H1 (cell line): ENCODE results near the gene GRAMD4. TPM values are rescaled to one million over a fixed set of nuclear protein-coding genes. Genes with fewer than 3 reads are reported as not detected.

Experiments used
- CTCF ChIA-PET: fragments of 300-600 bp; sonication (Branson Sonifier 250); formaldehyde crosslinking; loops from one replicate; lab custom pipeline; 2021; ENCODE audit not compliant: partially characterized antibody; lab: Charles Lee
- POLR2A ChIA-PET: fragments of 300-600 bp; sonication (Branson Sonifier 250); formaldehyde crosslinking; loops from one replicate; lab custom pipeline; 2021; ENCODE audit warnings: inconsistent platforms; ENCODE audit not compliant: partially characterized antibody; lab: Charles Lee
- DNase-seq, 2 experiments: peaks; one replicate each; pipeline versions ENCODE4 v3.0.0 to v3.0.0-alpha.2; 2010 to 2022; ENCODE audit warnings: low spot score in 2 of 2, low read depth in 1 of 2, mixed read lengths in 1 of 2
- FAIRE-seq: peaks from 2 replicates; lab custom pipeline; 2011; peaks lifted over from hg19 to GRCh38; lab: Jason Lieb, UNC
- H2AFZ ChIP-seq: 2 replicates; pipeline ENCODE4 v1.8.1; 2012; ENCODE audit warnings: low read length, inconsistent platforms
- H2AK5ac ChIP-seq: 2 replicates; pipeline ENCODE4 v1.6.1; 2013; ENCODE audit warnings: low read depth, low read length
- H2BK120ac ChIP-seq: replicated peaks from 2 replicates; pipeline ENCODE3; 2013; ENCODE audit warnings: low read depth, low read length, inconsistent platforms
- H2BK12ac ChIP-seq: 2 replicates; pipeline ENCODE4 v1.6.1; 2013; ENCODE audit warnings: low read depth, low read length
- H2BK15ac ChIP-seq: 2 replicates; pipeline ENCODE4 v1.6.1; 2013; ENCODE audit warnings: low read length
- H2BK20ac ChIP-seq: 2 replicates; pipeline ENCODE4 v1.6.1; 2013; ENCODE audit warnings: low read length
- H2BK5ac ChIP-seq: 2 replicates; pipeline ENCODE4 v1.6.1; 2013; ENCODE audit warnings: low read depth, low read length
- H3K14ac ChIP-seq: 2 replicates; pipeline ENCODE4 v1.6.1; 2013; ENCODE audit warnings: inconsistent platforms; ENCODE audit not compliant: insufficient read length
- H3K18ac ChIP-seq: 2 replicates; pipeline ENCODE4 v1.6.1; 2013; ENCODE audit warnings: low read length; ENCODE audit errors: extremely low read depth
- H3K23ac ChIP-seq: 2 replicates; pipeline ENCODE4 v1.6.1; 2013; ENCODE audit warnings: inconsistent platforms; ENCODE audit not compliant: insufficient read length
- H3K23me2 ChIP-seq: 2 replicates; pipeline ENCODE4 v1.6.1; 2013; ENCODE audit warnings: low read depth, low read length
- H3K27ac ChIP-seq: 2 replicates; pipeline ENCODE4 v1.6.1; 2011; ENCODE audit warnings: low read depth, low read length, inconsistent platforms
- H3K27me3 ChIP-seq, 4 experiments: replicated peaks in 1 of 4; 1 replicate in 1 of 4; 2 replicates in 3 of 4; pipeline versions ENCODE4 v1.6.1 to v1.8.1; 2011 to 2013; ENCODE audit warnings: low read length in 3 of 4, mild to moderate bottlenecking in 3 of 4, inconsistent platforms in 2 of 4, mixed read lengths in 2 of 4, moderate library complexity in 1 of 4; ENCODE audit not compliant: control insufficient read depth in 3 of 4, insufficient read depth in 3 of 4; ENCODE audit errors: extremely low read depth in 1 of 4
- H3K36me3 ChIP-seq, 4 experiments: 2 replicates each; pipeline versions ENCODE4 v1.6.1 to v1.8.1; 2011 to 2013; ENCODE audit warnings: mild to moderate bottlenecking in 4 of 4, low read length in 3 of 4, moderate library complexity in 2 of 4, control low read depth in 1 of 4, inconsistent platforms in 1 of 4; ENCODE audit not compliant: insufficient read depth in 4 of 4, control insufficient read depth in 2 of 4
- H3K4ac ChIP-seq: replicated peaks from 2 replicates; pipeline ENCODE3; 2013; ENCODE audit warnings: low read length, low read depth, mixed read lengths, inconsistent platforms; ENCODE audit not compliant: insufficient read length
- H3K4me1 ChIP-seq, 4 experiments: replicated peaks in 1 of 4; 1 replicate in 1 of 4; 2 replicates in 3 of 4; pipeline versions ENCODE4 v1.6.1 to v1.8.1; 2011 to 2013; ENCODE audit warnings: low read length in 3 of 4, inconsistent platforms in 2 of 4, mixed read lengths in 1 of 4; ENCODE audit not compliant: insufficient read depth in 4 of 4, control insufficient read depth in 3 of 4
- H3K4me2 ChIP-seq, 2 experiments: 2 replicates each; pipeline versions ENCODE4 v1.6.1 to v1.8.1; 2011 to 2013; ENCODE audit warnings: low read depth in 2 of 2, low read length in 2 of 2, control low read depth in 1 of 2, inconsistent platforms in 1 of 2, mild to moderate bottlenecking in 1 of 2; ENCODE audit not compliant: insufficient read depth in 1 of 2
- H3K4me3 ChIP-seq, 4 experiments: fragments of 200-600, 300-600 bp in 1 of 4; sonication (generic), shearing (Covaris generic), sonication (Bioruptor Twin) in 1 of 4; 2 replicates each; pipeline versions ENCODE4 v1.5.1 to v1.8.1; 2011 to 2016; ENCODE audit warnings: low read length in 4 of 4, low read depth in 3 of 4, control low read depth in 2 of 4, inconsistent platforms in 2 of 4, mild to moderate bottlenecking in 2 of 4, mixed read lengths in 1 of 4, moderate library complexity in 1 of 4; ENCODE audit not compliant: insufficient read depth in 2 of 4; ENCODE audit errors: extremely low read depth in 1 of 4
- H3K56ac ChIP-seq: replicated peaks from 2 replicates; pipeline ENCODE3; 2013; ENCODE audit warnings: low read depth, mild to moderate bottlenecking, mixed read lengths, low read length, inconsistent platforms; ENCODE audit not compliant: insufficient read length
- H3K79me1 ChIP-seq: 2 replicates; pipeline ENCODE4 v1.6.1; 2013; ENCODE audit warnings: low read depth, low read length, control low read depth
- H3K79me2 ChIP-seq, 2 experiments: 2 replicates each; pipeline versions ENCODE4 v1.6.1 to v1.8.1; 2012 to 2013; ENCODE audit warnings: low read length in 2 of 2, mild to moderate bottlenecking in 2 of 2, inconsistent platforms in 1 of 2; ENCODE audit not compliant: insufficient read depth in 2 of 2, control insufficient read depth in 1 of 2
- H3K9ac ChIP-seq, 4 experiments: replicated peaks in 1 of 4; 1 replicate in 1 of 4; 2 replicates in 3 of 4; pipeline versions ENCODE4 v1.6.1 to v1.8.1; 2011 to 2013; ENCODE audit warnings: low read depth in 3 of 4, low read length in 3 of 4, control low read depth in 2 of 4, mild to moderate bottlenecking in 2 of 4, moderate library complexity in 2 of 4, inconsistent platforms in 1 of 4; ENCODE audit errors: extremely low read depth in 1 of 4
- H3K9me3 ChIP-seq, 2 experiments: 2 replicates each; pipeline versions ENCODE4 v1.6.1 to v1.8.1; 2012 to 2013; ENCODE audit warnings: mild to moderate bottlenecking in 2 of 2, moderate library complexity in 2 of 2, control low read depth in 1 of 2, inconsistent platforms in 1 of 2, low read depth in 1 of 2, low read length in 1 of 2, mixed read lengths in 1 of 2; ENCODE audit not compliant: insufficient read depth in 2 of 2
- H4K20me1 ChIP-seq, 2 experiments: replicated peaks in 1 of 2; 2 replicates each; pipeline versions ENCODE3 to v1.8.1; 2011 to 2013; ENCODE audit warnings: inconsistent platforms in 2 of 2, low read length in 2 of 2, mild to moderate bottlenecking in 1 of 2; ENCODE audit not compliant: insufficient read depth in 2 of 2, control insufficient read depth in 1 of 2
- H4K5ac ChIP-seq: 2 replicates; pipeline ENCODE4 v1.6.1; 2013; ENCODE audit warnings: low read length, low read depth, mixed read lengths, inconsistent platforms; ENCODE audit not compliant: insufficient read length
- H4K8ac ChIP-seq: 2 replicates; pipeline ENCODE4 v1.8.0; 2013; ENCODE audit warnings: mild to moderate bottlenecking, moderate library complexity, low read length, inconsistent platforms; ENCODE audit not compliant: insufficient read depth; ENCODE audit errors: extremely low read depth
- H4K91ac ChIP-seq: replicated peaks from 2 replicates; pipeline ENCODE3; 2013; ENCODE audit warnings: low read length, mixed read lengths, inconsistent platforms; ENCODE audit not compliant: insufficient read length
- ASH2L ChIP-seq: fragments of 200-600, 300-600 bp; sonication (generic); IDR thresholded peaks from one replicate; pipeline ENCODE4 v1.7.1; 2017; ENCODE audit warnings: low read length
- ATF2 ChIP-seq: IDR thresholded peaks from 2 replicates; pipeline ENCODE4 v1.6.1; 2012; ENCODE audit warnings: low read length, inconsistent platforms
- BCL11A ChIP-seq, 2 experiments: IDR thresholded peaks; one replicate each; pipeline ENCODE4 v1.6.1; 2011; ENCODE audit warnings: low read depth in 2 of 2, low read length in 2 of 2, mild to moderate bottlenecking in 2 of 2
- CBX5 ChIP-seq: fragments of 300-800, 300-1000 bp; sonication (generic); IDR thresholded peaks from 2 replicates; pipeline ENCODE4 v1.7.1; 2016; ENCODE audit warnings: antibody characterized with exemption, low read length, low read depth
- CEBPB ChIP-seq: IDR thresholded peaks from 2 replicates; pipeline ENCODE4 v1.6.1; 2012; ENCODE audit warnings: low read depth, low read length
- HDAC2 ChIP-seq, 2 experiments: fragments of 300-600 bp in 1 of 2; sonication (generic) in 1 of 2; IDR thresholded peaks; 2 replicates each; pipeline ENCODE4 v1.6.1; 2011 to 2012; ENCODE audit warnings: low read depth in 2 of 2, low read length in 2 of 2, mild to moderate bottlenecking in 2 of 2, moderate library complexity in 2 of 2, borderline replicate concordance in 1 of 2, inconsistent platforms in 1 of 2
- HDAC6 ChIP-seq: IDR thresholded peaks from one replicate; pipeline ENCODE4 v1.7.1; 2012; ENCODE audit warnings: low read depth, mild to moderate bottlenecking, inconsistent platforms, low read length, moderate library complexity
- JUN ChIP-seq: IDR thresholded peaks from 2 replicates; pipeline ENCODE4 v1.6.1; 2011; ENCODE audit warnings: low read depth, mild to moderate bottlenecking, improper control_type of control experiment, low read length
- JUND ChIP-seq: IDR thresholded peaks from 2 replicates; pipeline ENCODE4 v1.6.1; 2011; ENCODE audit warnings: mild to moderate bottlenecking, improper control_type of control experiment, low read length
- MAX ChIP-seq: IDR thresholded peaks from 2 replicates; pipeline ENCODE4 v1.6.1; 2012; ENCODE audit warnings: inconsistent platforms
- POLR2AphosphoS5 ChIP-seq: IDR thresholded peaks from 2 replicates; pipeline ENCODE4 v1.6.1; 2011; ENCODE audit warnings: low read depth, low read length
- SIRT6 ChIP-seq: IDR thresholded peaks from one replicate; pipeline ENCODE4 v1.7.1; 2012; ENCODE audit warnings: low read length, inconsistent platforms
- TEAD4 ChIP-seq: IDR thresholded peaks from 2 replicates; pipeline ENCODE4 v1.6.1; 2012; ENCODE audit warnings: low read depth, low read length, inconsistent platforms, mixed read lengths
- WGBS, 2 experiments: shearing (Covaris generic) in 1 of 2; methylation state at CpG; one replicate each; pipeline versions ENCODE4 v1.1.6 to v1.1.7; 2013 to 2015; ENCODE audit warnings: low lambda C conversion rate in 2 of 2, mixed read lengths in 2 of 2, inconsistent platforms in 1 of 2, low coverage in 1 of 2, missing lambda C conversion rate in 1 of 2; ENCODE audit not compliant: insufficient replicate concordance in 2 of 2, insufficient coverage in 1 of 2, insufficient read length in 1 of 2; ENCODE audit errors: extremely low coverage in 1 of 2, missing lambda C conversion rate in 1 of 2; 5-methylcytosine and 5-hydroxymethylcytosine counted together
- polyA plus RNA-seq, 7 experiments: library from polyadenylated mRNA; depleted of rRNA in 3 of 7; stranded (reverse) in 5 of 7; unstranded in 2 of 7; fragments of >200 nt in 5 of 7; fragments of 200-250 nt in 2 of 7; gene quantifications; 1 replicate in 5 of 7; 2 replicates in 1 of 7; 4 replicates in 1 of 7; pipeline versions ENCODE4 v1.2.1 to v1.2.3, GENCODE V29; 2011 to 2013; ENCODE audit warnings: missing spikeins in 2 of 7, mixed read lengths in 2 of 7
- total RNA-seq: library from RNA; stranded (reverse); fragmentation: NEBNext Ultra II Directional; extraction: Animal tissue kit (Norgen Biotek cat#: 25700); gene quantifications from 2 replicates; pipeline ENCODE4 v1.2.1, GENCODE V29; 2021

The GRAMD4 gene
- total and polyA plus RNA-seq, 2 of the 8 experiments (the other 6 are each of a cell fraction or from before 2014, with no cell fraction given): 7.9 to 25.6 TPM

- Histone ChIP-seq H3K4me2 (no peak overlapping the region), H3K79me2 (no peaks in the 10 kb centered on the region; a peak in 1 of 4 replicates), H4K91ac (no peak overlapping the region), H2AFZ (no peak overlapping the region), H2BK5ac (no peak overlapping the region), H3K4me3 (no peak overlapping the region), H3K23me2 (no peaks in the 10 kb centered on the region), H2BK12ac (no peak overlapping the region), H3K14ac (no peak overlapping the region), H2BK120ac (no peak overlapping the region), H4K20me1 (peaks cover 10 to 11% of the 10 kb centered on the region in 2 experiments), H3K9ac (no peak overlapping the region), H3K27ac (no peak overlapping the region), H3K4me1 (no peaks in the 10 kb centered on the region), H3K79me1 (no peaks in the 10 kb centered on the region), H4K8ac (no peak overlapping the region), H3K4ac (no peak overlapping the region), H4K5ac (no peak overlapping the region), H3K56ac (no peak overlapping the region), H2AK5ac (no peak overlapping the region), H3K27me3 (no peaks in the 10 kb centered on the region), H2BK15ac (no peak overlapping the region), H3K18ac (no peak overlapping the region), H3K36me3 (peaks cover 0 to 34% (median 27%) of the 10 kb centered on the region in 4 experiments; a peak in 6 of 8 replicates), H3K23ac (no peak overlapping the region), H2BK20ac (no peak overlapping the region), H3K9me3 (no peaks in the 10 kb centered on the region)
- CTCF ChIA-PET: interaction anchor here (0.6 kb wide), 1 partner anchor 1586 kb away, joined by 3 read pairs; no protein-coding TSS in a partner anchor
- POLR2A ChIA-PET: no interaction called here
- 85% methylated on average over 11 of the region's 11 CpGs; no CpG with 5 or more reads in 1 of the 2 experiments for WGBS, 2 experiments
- no peak for FAIRE-seq
- no peak for DNase-seq
- TF ChIP-seq CBX5 (no peak), MAX (no peak), JUN (no peak), TEAD4 (no peak), ASH2L (no peak), SIRT6 (no peak), HDAC2 (IDR thresholded peaks at IDR 0.05; ENCODE audit: borderline replicate concordance in 1 of 2, low read depth in 2 of 2, low read length in 2 of 2) (no peak), ATF2 (no peak), POLR2AphosphoS5 (no peak), CEBPB (no peak), JUND (no peak), HDAC6 (no peak), BCL11A (IDR thresholded peaks at IDR 0.05; ENCODE audit: low read depth in 2 of 2, low read length in 2 of 2) (no peak)
Measured at GRCh38 chr22:46710806-46711205, 90.6 kb downstream of the GRAMD4 start.
